Fibroblast of lung (primary cell): Measurements from ENCODE around the gene COMMD10. TPM values are rescaled to one million over a fixed set of nuclear protein-coding genes. Genes with fewer than 3 reads are reported as not detected.

Experiments
- DNase-seq, 2 donors: peaks; one replicate each; pipeline versions ENCODE4 v3.0.0 to v3.0.0-alpha.2; 2010; ENCODE audit warnings: low read depth in 2 of 2
- H2AFZ ChIP-seq: 2 replicates; pipeline ENCODE4 v1.5.1; 2012; ENCODE audit warnings: low read length, control low read depth, inconsistent platforms
- H3K27ac ChIP-seq: 2 replicates; pipeline ENCODE4 v1.5.1; 2011; ENCODE audit warnings: low read length, control low read depth; ENCODE audit not compliant: insufficient read depth
- H3K27me3 ChIP-seq: 2 replicates; pipeline ENCODE4 v1.5.1; 2011; ENCODE audit warnings: mild to moderate bottlenecking, low read length; ENCODE audit not compliant: control insufficient read depth, insufficient read depth
- H3K36me3 ChIP-seq: 2 replicates; pipeline ENCODE4 v1.5.1; 2011; ENCODE audit warnings: low read length; ENCODE audit not compliant: control insufficient read depth, insufficient read depth
- H3K4me1 ChIP-seq: 2 replicates; pipeline ENCODE4 v1.5.1; 2011; ENCODE audit warnings: low read length; ENCODE audit not compliant: control insufficient read depth, insufficient read depth; ENCODE audit errors: extremely low read depth
- H3K4me2 ChIP-seq: 2 replicates; pipeline ENCODE4 v1.5.1; 2011; ENCODE audit warnings: low read length, control low read depth; ENCODE audit not compliant: insufficient read depth; ENCODE audit errors: extremely low read depth
- H3K4me3 ChIP-seq, 4 experiments: fragments of 200-600 bp in 1 of 4; sonication (generic) in 1 of 4; replicated peaks in 1 of 4; 2 replicates each; pipeline ENCODE4 v1.5.1; 2011 to 2016; ENCODE audit warnings: low read length in 4 of 4, low read depth in 3 of 4, mild to moderate bottlenecking in 3 of 4, control low read depth in 2 of 4, inconsistent platforms in 1 of 4, mixed read lengths in 1 of 4; ENCODE audit not compliant: insufficient read depth in 1 of 4; ENCODE audit errors: control extremely low read depth in 1 of 4
- H3K79me2 ChIP-seq: 2 replicates; pipeline ENCODE4 v1.5.1; 2012; ENCODE audit warnings: mild to moderate bottlenecking, low read length, inconsistent platforms; ENCODE audit not compliant: control insufficient read depth, insufficient read depth
- H3K9ac ChIP-seq: 2 replicates; pipeline ENCODE4 v1.5.1; 2011; ENCODE audit warnings: mild to moderate bottlenecking, low read length, control low read depth; ENCODE audit not compliant: insufficient read depth
- H3K9me3 ChIP-seq: 2 replicates; pipeline ENCODE4 v1.5.1; 2012; ENCODE audit warnings: low read depth, low read length; ENCODE audit not compliant: control insufficient read depth, insufficient read depth
- H4K20me1 ChIP-seq: 2 replicates; pipeline ENCODE4 v1.5.1; 2011; ENCODE audit warnings: low read length; ENCODE audit not compliant: control insufficient read depth, insufficient read depth; ENCODE audit errors: extremely low read depth
- CTCF ChIP-seq, 2 donors: IDR thresholded peaks in 1 of 2; conservative IDR thresholded peaks in 1 of 2; 1 replicate in 1 of 2; 2 replicates in 1 of 2; pipeline ENCODE4 v1.5.1; 2011 to 2012; ENCODE audit warnings: low read length in 2 of 2, control low read depth in 1 of 2, inconsistent platforms in 1 of 2, low read depth in 1 of 2, mild to moderate bottlenecking in 1 of 2
- EZH2 ChIP-seq: IDR thresholded peaks from 2 replicates; pipeline ENCODE4 v1.5.1; 2012; ENCODE audit warnings: low read length, control low read depth, mild to moderate bottlenecking; ENCODE audit errors: missing control alignments
- polyA plus RNA-seq, 2 donors: library from polyadenylated mRNA; depleted of rRNA in 1 of 2; stranded (reverse) in 1 of 2; unstranded in 1 of 2; fragments of >200 nt; gene quantifications; 2 replicates each; pipeline ENCODE4 v1.2.1, GENCODE V29; 2011 to 2012; ENCODE audit warnings: missing spikeins in 1 of 2
- total RNA-seq: library from RNA; depleted of rRNA; stranded (reverse); fragments of >200 nt; gene quantifications from 2 replicates; pipeline ENCODE4 v1.2.1, GENCODE V29; 2014

The COMMD10 gene
- total and polyA plus RNA-seq, 2 donors (not counting 1 experiment from before 2014, with no cell fraction given): 24.2 to 35.8 TPM

- Histone ChIP-seq H3K36me3 (no peaks in the 10 kb centered on the region), H3K79me2 (no peaks in the 10 kb centered on the region), H3K27me3 (no peaks in the 10 kb centered on the region), H3K4me1 (no peaks in the 10 kb centered on the region), H4K20me1 (no peaks in the 10 kb centered on the region), H3K9ac (no peak overlapping the region), H2AFZ (no peak overlapping the region), H3K27ac (no peak overlapping the region), H3K9me3 (no peaks in the 10 kb centered on the region), H3K4me3 (no peak overlapping the region), H3K4me2 (no peak overlapping the region)
- TF ChIP-seq EZH2 (no peak), CTCF (conservative IDR thresholded peaks at IDR 0.05 in 1 of 2, IDR thresholded peaks at IDR 0.05 in 1 of 2; ENCODE audit: low read depth in 1 of 2, low read length in 2 of 2) (no peak)
- DNase-seq: no peak
Observed at GRCh38 chr5:116133281-116133680, 48.5 kb downstream of the COMMD10 start.

- no peaks in the 10 kb centered on the region for H3K9me3 ChIP-seq
- H2AFZ ChIP-seq: no peak overlapping the region
- H3K4me1 ChIP-seq: no peaks in the 10 kb centered on the region
- no peaks in the 10 kb centered on the region for H3K27me3 ChIP-seq
- no peak for DNase-seq
- no peak overlapping the region for H3K4me2 ChIP-seq
- no peak overlapping the region for H3K4me3 ChIP-seq
- no peaks in the 10 kb centered on the region for H3K79me2 ChIP-seq
- no peak overlapping the region for H3K9ac ChIP-seq
- no peaks in the 10 kb centered on the region for H4K20me1 ChIP-seq
- no peak for TF ChIP-seq CTCF (conservative IDR thresholded peaks at IDR 0.05 in 1 of 2, IDR thresholded peaks at IDR 0.05 in 1 of 2; ENCODE audit: low read depth in 1 of 2, low read length in 2 of 2)
- no peak for TF ChIP-seq EZH2
- no peak overlapping the region for H3K27ac ChIP-seq
- H3K36me3 ChIP-seq: no peaks in the 10 kb centered on the region
Observed at GRCh38 chr5:116135344-116135743, 50.5 kb downstream of the COMMD10 start.

- H3K4me2 ChIP-seq: no peak overlapping the region
- H3K27ac ChIP-seq: no peak overlapping the region
- H3K79me2 ChIP-seq: no peaks in the 10 kb centered on the region
- no peak overlapping the region for H3K4me3 ChIP-seq
- TF ChIP-seq EZH2 (no peak), CTCF (conservative IDR thresholded peaks at IDR 0.05 in 1 of 2, IDR thresholded peaks at IDR 0.05 in 1 of 2; ENCODE audit: low read depth in 1 of 2, low read length in 2 of 2) (peak; percentile 69 to 70)
- no peaks in the 10 kb centered on the region for H3K27me3 ChIP-seq
- H2AFZ ChIP-seq: no peak overlapping the region
- H3K4me1 ChIP-seq: no peaks in the 10 kb centered on the region
- no peaks in the 10 kb centered on the region for H3K9me3 ChIP-seq
- peak; percentile 40 to 80 for DNase-seq
- H4K20me1 ChIP-seq: no peaks in the 10 kb centered on the region
- no peak overlapping the region for H3K9ac ChIP-seq
- H3K36me3 ChIP-seq: no peaks in the 10 kb centered on the region
Observed at GRCh38 chr5:116137544-116138378, 52.9 kb downstream of the COMMD10 start.
